HG03103 (cell line): ENCODE measurements around the gene SMIM1.

ENCODE experiments used
- ATAC-seq: cut with Tn5 transposase; IDR thresholded peaks from one replicate; pipeline ENCODE4 v1.9.1; 2021; ENCODE audit warnings: low read depth; ENCODE audit not compliant: unreplicated experiment

Gene SMIM1

DNA sequence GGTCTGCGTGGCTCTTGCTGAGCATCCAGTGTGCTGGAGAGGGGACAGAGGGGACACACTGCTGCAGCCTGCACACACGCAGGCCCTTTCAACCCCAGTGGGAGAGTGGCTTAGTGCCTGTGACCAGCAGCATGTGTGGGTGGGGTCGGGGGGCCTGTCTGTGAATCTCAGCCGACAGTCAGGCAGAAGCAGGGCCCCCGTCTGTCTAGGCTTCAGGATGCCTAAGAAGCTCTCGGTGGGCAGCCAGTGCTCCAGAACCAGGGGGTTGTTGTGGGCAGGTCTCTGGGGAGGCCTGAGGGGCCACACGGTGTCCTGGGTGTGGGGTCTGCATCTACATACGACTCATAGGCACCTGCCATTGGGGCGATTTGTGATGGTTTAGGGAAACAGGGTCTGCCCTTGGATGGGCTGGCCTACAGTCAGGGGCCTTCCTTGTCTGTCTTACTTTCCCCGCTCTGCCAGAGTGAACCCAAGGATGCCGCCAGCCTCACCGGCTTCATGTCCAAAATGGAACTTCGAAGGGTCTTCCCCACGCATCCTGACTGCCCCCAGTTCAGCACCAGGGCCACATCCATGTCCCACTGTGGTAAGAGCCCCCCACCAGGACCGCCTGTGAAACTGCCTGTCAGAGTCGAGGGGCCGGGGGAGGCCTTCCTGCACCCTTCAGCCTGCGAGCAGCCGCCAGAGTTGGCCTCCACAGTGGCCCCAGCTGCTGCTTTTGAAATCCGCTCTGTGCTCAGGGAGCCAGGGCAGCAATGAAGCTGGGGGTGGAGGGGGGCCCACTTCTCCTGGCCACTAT is 18.7 kb upstream of the SMIM1 start:
- ATAC-seq, result no peak

DNA sequence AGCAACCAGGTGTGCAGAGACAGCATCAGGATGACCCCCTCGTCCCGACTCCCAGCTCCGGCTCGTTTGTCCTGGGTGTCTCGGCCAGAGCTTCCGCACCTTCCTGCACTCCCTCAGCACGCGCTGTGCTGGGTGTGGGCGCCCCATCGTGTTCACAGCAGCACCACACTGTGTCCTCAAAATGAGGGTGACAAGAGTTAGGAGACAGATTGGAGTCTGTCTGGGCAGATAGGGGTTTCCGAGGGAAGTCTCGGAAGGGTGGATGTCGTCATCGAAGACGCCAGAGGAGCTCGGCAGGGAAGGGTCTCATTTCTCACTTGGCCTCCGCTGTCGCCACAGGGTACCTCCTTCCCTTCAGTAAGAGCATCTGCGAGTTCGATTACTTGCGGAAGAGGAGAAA is 16.2 kb upstream of the SMIM1 start:
- no peak for ATAC-seq

DNA sequence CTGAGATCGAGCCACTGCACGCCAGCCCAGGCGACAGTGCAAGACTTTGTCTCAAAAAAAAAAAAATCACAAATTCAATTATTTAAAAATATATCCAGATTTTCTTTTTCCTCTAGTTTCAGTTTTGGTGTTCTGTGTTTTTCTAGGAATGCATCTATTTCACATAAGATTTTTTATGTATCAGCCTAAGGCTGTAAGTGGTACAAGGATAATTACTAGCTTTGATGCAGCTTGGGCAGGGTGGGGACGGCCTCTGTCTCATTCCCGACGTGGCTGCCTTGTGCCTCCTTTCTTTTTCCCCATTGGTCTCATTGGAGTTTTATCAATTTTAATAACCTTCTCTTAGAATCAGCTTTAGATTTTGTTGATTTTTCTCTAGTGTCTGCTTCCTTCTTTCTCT is 13.4 kb upstream of the SMIM1 start:
- no peak for ATAC-seq

DNA sequence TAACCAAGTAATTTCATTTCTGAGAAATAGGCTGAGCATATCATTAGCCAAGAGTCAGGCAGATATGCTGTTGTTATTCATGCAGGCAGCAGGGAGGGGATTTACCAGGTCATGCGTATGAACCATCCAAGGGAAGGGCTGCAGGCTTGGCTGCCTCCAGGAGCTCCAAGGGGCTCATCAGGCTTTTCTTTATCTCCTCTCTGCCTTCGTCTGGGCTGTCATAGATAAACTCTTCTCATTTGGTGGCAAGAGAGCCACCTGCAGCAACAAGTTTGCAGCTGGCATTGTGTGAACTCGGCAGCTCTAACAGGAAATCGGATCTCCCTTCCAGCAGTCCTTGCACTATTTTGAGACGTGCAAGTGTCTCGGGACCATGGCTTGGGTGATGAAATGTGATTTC is 12.8 kb upstream of the SMIM1 start:
- ATAC-seq, result no peak

DNA sequence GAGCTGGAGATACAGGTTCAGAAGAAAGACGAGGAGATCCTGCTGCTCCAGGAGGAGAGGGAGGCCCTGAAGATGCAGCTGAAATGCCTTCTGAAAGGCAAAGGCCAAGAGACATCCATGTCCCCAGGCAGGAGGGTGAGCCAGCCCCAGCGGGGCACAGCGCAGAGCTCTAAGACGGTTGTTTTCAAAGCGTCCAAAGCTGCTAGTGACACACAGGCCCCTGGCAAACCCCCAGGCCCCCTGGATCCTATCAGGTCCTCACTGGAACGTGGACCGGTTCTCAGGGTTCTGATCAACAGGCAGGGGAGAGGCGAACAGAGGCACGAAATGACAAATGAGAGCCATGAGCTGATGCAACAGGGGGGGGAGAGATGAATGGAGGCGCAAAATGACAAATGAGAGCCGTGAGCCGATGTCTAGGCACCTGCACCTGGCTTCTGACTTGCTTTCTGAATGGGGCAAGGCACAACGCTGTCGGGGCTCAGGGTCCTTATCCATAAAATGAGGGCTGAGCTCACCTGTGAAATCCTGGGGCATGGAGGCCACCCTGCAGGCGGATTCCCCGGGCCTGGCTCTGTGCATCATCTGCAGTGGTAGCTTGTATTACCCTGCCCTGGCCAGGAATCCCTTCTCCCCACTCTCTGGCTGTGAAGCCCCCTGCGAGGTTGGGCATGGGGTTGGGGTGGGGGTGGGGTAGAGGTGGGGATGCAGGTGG is 11.1 kb upstream of the SMIM1 start:
- no peak for ATAC-seq

DNA sequence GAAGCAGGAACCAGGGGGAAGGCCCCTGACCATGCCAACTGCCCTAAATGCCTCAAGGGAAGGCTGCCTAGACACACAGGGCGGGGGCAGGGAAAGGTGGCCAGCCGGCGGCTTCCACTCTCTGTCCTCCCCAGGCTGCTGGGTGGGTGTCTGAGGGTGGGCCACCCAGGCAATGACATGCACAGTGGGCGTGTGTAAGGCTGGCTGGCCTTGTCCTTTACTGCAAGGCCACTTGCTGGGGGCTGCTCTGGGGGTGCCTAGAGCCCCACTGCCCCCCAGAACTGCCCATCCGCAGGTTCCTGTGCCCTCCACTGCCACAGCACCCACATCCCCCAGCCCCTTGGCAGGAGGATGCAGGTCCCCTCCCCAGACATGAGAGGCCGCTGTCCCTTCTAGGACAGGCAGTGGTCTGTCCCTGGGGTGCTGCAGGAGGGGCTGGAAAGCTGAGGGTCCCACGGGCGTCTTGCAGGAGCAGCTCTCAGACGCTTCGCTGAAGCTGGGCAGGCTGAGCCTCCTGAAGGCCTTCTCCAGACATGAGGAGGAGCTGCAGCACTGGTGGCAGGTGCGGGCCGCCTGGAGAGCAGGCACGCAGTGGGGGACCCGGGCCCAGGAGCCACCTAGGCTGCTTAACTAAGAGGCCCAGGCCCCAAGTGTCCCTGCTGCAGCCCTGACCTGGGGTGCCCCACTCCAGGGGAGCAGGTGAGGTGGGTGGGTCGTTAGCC is 10.2 kb upstream of the SMIM1 start:
- no peak for ATAC-seq

DNA sequence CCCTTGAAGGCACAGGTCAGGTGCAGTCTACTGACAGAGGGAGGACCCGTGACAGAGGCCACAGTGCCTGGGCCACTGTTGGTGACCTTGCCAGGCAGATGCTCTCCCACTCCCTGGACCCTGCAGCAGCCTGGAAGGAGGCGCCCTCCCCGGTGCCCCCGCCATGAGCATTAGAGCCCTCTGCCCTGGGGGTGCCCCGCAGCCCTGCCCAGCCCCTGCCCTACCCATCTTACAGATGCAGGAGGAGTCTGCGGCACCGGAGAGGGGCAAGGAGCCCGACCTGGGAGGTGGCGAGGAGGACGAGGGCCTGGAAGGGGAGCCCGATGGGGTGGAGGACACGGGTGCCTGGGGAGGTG is 9.7 kb upstream of the SMIM1 start:
- ATAC-seq, result no peak

DNA sequence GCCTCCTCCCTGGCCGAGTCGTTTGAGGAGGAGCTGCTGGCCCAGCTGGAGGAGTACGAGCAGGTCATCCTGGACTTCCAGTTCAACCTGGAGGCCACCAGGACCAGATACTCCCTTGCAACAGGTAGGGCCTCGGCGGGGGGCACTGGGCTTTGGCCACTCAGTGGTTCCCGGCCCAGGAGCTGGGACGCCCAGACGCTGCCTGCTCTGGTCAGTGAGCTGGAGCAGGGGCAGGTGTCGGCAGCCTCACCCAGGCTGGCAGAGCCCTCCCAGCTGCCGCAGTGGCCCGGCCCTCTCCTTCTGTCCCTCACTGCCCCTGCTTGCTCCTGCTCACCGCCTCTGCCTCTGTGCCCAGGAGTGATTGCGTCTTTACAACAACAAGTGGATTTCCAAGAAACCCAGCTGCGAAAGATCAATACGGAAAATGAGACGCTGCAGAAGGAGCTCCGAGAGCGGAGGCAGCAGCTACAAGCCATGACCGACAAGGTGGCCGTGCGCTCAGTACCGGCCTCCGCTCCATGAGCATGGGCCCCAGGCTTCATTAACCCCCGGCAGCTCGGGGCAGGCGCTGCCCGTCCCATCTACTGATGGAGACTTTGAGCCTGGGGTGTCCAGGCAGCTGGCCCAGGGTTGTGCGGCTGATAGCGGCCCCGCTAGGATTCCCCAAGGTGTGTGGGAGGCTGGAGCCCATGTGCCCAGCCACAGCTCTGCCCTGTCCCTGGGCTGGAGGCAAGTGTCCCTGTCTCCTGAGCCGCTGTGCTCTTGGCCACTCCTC is 9.0 kb upstream of the SMIM1 start:
- no peak for ATAC-seq

DNA sequence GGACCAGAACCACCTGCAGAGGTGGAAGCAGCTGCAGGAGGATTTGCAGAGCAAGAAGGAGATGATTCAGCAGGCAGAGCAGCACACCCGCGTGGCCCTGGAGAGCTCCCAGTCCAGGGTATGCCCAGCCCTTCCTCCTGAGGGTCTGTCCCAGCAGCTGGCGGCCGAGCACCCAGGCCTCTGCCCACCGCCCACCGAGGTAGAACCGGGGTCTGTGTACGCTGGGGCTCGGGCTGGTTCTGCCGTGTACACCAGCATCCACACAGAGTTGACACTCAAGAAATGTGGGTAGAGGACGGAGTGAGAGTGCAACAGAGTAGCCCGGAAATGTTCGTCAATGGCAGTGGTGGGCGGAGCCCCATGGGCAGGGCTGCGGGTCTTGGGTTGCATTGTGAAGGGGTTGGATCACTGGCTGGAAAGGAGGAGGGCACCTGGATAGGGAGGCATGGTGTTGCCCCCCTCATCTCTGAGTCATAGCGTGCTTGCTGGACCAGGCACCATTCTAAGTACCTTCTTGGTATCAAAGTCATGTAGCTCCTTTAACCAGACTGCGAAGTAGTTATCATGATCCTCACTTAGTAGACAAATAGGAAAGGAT is 5.1 kb upstream of the SMIM1 start:
- no peak for ATAC-seq

DNA sequence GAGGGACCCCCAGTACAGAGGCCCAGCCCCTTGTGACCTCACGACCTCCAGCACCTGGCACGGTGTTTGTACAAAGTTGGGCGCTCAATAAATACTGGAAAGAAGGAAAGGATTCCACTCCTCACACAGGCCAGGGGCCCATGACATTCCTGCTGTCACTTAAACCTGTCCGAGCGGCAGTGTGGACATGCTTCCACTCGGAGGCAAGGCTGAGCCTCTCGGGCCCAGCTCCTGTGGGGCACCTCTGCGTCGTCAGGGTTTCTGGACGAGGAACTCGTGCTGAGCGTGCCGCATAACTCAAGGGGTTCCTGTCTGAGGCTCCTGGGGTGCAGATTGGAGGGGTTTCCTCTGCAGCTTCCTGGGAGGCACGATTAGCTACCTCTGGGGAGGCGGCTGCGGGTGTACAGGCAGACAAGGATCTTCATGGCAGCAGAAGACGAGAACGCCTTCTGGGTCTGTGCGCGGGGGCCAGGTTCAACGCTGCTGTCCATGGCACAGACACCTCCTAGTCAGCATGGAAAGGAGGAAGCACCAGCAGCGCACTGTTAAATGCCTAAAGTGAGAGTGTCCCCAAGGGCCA is 3.6 kb upstream of the SMIM1 start:
- no peak for ATAC-seq

DNA sequence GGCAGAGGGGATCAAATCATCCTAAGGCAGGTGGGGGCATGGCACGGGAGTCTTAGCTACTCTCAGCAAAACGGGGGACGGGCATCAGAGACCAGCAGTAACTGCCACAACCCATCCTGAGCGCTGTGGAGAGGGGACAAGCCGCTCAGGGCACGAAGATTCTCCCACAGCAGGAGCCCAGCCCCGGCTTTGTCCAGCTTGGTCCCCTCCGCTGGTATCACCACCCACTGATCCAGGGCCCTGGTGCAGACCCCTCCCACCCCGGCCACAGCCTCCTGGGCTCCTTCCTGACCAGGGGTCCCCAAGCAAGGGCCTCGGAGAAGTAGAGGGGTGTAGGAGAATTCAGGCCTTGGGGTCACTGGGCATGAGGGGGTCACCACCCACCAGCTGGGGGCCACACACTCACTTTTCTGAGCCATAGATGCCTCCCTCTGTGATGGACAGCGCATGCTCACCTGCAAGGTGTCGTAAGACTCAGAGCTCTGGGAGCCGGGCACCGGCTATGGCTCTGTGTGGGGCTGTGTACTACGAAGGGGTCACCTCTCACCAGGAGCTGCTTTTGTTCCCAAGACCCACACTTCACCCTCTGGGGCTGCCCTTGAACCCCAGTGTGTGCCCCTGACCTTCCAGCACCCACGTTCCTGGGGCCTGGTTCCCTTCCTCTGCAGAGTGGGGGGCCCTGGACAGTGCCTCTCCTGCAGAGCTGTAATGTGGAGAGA is 2.3 kb upstream of the SMIM1 start:
- no peak for ATAC-seq

DNA sequence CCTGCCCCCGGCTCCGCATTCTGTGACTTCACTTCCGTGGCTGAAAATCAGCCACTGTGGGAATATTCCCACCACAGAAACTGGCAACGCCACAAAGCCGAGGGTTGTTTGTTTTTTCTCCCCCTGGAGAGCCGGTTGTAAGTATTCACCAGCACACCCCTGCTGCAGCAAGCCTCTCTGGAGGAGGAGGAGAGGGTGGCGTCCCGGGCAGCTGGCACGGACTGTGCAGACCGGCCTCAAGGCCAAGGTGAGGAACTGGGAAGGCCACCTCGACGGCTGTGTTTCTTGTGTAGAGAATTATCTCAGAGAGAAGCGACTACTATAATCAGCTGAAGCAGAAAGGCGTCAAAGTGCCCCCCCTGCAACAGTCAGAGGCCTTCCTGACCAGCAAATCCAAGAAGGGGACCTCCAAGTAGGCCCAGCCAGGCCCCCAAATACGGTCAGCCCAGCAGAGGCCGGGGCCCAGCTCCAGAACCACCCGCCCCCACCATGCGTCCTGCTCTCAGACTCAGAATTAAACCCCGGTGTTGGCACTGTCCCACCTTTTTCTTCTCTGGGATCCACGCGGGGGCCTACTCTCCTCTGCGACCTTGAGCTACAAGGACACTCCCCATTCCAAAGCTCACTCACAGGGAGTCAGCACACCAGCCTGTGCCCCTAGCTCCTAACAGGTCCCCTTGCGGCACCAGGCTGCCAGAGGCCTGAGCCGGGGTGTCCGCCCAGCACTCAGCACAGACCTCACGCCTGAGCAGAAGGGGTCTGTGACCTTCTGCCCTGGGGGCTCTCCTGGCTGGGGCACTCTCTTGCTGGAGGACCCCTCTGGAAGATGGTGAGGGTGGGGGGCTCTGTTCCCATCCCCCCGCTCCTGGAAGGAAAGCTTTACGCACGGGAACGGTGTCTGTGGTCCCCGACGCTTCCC is 1.2 kb upstream of the SMIM1 start:
- ATAC-seq, result no peak

DNA sequence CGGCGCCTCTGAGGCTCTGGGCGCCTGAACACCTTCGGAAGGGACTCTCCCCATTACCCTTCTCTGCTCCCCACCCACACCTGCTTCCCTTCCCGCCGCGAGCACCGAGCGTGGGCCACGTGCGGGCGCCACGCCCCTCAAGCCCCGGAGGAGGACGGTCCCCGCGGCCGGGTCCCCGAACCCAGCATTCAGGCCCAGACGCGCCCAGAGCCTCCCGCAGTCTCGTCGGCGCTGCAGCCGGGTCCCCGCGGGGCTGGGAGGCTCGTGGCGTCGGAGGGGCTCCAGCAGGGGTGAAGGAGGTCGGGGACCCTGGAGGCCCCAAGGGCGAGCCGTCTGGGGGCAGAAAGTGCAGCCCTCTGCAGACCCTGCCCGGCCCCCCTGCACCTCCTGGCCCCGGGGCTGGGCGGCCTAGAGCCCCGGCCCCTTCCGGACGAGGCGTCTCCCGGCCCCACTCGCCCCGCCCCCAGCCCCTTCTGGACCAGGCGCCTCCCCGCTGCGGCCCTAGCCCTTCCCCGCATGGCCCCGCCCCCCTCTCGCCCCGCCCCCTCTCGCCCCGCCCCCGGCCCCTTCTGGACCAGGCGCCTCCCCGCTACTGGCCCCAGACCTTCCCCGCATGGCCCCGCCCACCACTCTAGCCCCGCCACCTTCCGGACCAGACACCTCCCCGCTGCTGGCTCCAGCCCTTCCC is 378 bp upstream of the SMIM1 start:
- ATAC-seq, result peak; percentile 57

DNA sequence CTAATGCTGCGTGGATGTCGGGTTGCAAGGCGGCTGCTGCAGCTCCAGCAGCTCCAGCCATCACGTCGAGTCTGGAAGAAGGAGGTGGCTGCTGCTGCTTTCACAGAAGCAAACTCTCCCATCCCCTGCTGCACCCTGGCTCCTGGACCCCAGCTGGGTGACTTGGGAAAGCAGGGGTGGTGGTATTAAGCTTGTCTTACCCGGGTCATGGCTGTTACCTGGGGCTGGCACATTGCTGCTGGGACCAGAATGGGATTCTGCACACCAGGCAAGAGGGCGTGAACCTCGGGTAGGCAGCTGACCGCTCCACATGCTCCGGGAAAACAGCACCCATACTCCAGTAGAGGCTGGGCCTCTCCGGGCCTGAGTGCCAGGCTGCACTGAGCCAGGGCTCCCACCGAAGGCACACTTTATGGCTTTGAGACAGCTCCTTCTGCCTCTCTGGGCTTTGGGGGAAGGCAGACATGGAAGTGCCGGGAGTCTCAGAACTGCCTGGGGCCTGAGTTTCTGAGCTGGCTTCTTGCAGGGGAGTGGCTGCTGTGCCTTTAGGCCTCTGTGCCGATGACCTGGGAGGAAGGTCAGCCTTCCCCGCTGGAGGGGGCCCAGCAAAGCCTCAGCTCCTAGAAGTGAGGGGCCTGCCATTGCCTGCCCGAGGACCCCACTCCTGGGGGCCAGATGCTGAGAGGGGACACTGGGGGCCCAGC is 1.2 kb downstream of the SMIM1 start:
- no peak for ATAC-seq

DNA sequence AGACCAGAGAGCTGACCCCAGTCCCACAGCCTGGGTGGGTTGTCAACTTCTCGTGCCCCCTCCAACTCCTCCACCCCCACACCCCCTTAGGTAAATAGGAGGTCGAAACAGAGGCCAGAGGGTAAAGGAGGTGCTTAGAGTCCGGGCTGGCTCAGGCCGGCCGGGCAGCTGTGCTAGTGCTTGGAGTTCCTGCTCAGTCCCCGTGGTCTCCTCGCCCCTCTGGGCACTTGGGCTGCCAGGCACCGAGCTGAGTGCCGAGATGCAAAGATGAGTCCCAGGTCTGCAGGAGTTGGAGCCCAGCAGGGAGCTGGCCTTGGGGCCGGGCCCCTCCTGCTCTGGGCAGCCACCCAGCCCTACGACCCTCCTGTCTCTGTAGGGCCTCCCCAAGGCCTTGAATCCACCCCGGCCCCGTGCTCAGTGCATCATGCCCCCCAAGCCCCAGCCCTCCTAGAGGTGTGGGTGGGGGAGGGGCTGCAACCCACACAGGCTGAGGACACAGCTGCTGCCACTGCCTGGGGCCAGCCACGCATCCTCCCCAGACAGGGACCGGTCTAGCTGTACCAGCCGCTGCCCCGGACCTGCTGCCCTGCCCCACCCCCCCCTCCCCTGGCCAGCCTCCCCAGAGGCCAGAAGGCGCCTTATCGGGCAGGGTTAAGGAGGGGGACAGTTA is 1.9 kb downstream of the SMIM1 start:
- ATAC-seq, result no peak

DNA sequence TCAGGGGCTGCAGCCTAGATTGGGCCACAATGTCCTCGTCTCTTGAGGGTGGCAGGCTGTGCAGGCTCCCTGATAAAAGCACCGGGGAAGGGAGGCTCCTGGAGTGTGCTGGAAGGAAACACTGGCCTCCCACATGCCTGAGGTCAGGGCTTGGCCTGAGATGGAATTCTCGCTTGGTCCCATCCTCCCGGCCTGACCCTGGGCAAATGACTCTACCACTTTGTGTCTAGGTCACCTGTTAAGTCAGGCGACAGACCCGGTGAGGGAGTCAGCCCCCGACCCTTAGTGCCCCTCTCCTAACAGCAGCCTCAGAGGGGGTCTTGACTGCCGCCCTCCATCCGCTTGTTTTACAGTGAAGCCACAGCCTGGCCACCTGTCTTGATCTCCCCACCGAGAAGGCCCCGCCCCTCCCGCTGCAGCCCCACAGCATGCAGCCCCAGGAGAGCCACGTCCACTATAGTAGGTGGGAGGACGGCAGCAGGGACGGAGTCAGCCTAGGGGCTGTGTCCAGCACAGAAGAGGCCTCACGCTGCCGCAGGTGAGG is 2.5 kb downstream of the SMIM1 start:
- ATAC-seq, result no peak
